HG02623 (cell line): ENCODE measurements around the gene MIPOL1.
"Not testable (repeated sequence)": the region's sequence is repeated elsewhere in the genome, so short reads cannot be mapped to it uniquely, and the experiment has no call there.

Experiments used
- ATAC-seq: cut with Tn5 transposase; IDR thresholded peaks from one replicate; pipeline ENCODE4 v1.9.1; 2021; ENCODE audit warnings: moderate library complexity; ENCODE audit not compliant: unreplicated experiment

The MIPOL1 gene

GRCh38 chr14:37230551-37231194 lies 32.9 kb downstream of the MIPOL1 start:
- peak; percentile 62 for ATAC-seq

DNA sequence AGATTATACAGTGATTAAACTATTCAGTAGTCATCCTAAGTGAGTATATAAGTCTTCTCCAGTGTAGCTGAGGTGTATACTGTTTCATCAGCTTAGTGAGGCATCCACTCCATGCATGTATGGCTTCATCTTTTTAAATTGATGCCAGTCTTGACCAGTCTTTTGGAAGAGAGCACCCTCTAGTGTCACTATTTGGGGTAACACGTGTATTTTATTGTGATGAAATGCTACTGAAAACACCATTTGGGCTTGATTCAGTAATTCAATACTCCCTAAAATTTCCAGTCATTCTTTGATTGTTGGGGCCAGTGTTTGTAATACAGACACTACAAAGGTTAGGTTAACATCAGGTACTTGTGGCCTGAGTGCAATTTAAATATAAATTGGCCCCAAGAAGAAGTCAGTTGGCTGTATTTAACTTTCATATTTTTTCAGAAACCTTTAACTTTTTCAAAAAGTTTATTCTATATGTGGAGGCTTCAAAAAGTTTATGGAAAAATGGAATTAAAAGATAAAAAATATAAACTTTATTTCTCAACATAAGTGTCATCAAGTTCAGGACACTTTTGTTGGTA lies 35.3 kb downstream of the MIPOL1 start:
- ATAC-seq: no peak

GRCh38 chr14:37234222-37234621 lies 36.5 kb downstream of the MIPOL1 start:
- no peak for ATAC-seq

DNA sequence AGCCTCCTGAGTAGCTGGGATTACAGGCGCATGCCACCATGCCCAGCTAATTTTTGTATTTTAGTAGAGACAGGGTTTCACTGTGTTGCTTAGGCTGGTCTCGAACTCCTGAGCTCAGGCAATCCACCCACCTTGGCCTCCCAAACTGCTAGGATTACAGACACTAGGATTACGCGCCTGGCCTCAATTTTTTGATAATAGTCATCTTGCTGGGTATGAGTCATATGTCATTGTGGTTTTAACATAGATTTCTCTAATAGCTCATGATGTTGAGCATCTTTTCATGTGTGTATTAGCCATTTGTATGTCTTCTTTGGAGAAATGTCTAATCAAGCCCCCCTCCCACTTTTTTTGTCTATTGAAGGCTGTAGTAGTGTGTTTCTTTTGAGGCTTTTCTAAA lies 38.3 kb downstream of the MIPOL1 start:
- not testable (repeated sequence) for ATAC-seq

DNA sequence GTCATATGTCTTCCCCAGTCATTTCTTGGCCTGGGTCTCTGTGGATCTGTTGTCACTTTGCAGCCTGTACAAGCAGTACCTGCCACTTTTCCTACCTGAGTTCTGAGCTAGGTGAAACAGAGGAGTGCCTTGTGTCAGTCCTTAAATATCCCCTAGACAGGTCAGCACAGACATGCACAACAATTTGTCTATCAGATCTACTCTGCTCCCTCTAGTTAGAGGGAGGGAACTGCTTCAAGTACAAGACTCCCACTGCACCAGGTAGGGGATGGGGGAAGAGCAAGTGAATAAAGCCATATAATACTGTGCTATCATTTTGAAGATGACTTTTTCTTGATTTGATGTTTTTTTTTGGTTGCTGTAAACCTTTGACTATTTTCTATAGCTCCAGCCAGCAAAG lies 39.4 kb downstream of the MIPOL1 start:
- no peak for ATAC-seq

- no peak for ATAC-seq
Observed at GRCh38 chr14:37237735-37238200, 40.0 kb downstream of the MIPOL1 start.

- no peak for ATAC-seq
Observed at GRCh38 chr14:37241198-37241597, 43.5 kb downstream of the MIPOL1 start.

GRCh38 chr14:37246427-37246829 lies 48.7 kb downstream of the MIPOL1 start:
- ATAC-seq: no peak

DNA sequence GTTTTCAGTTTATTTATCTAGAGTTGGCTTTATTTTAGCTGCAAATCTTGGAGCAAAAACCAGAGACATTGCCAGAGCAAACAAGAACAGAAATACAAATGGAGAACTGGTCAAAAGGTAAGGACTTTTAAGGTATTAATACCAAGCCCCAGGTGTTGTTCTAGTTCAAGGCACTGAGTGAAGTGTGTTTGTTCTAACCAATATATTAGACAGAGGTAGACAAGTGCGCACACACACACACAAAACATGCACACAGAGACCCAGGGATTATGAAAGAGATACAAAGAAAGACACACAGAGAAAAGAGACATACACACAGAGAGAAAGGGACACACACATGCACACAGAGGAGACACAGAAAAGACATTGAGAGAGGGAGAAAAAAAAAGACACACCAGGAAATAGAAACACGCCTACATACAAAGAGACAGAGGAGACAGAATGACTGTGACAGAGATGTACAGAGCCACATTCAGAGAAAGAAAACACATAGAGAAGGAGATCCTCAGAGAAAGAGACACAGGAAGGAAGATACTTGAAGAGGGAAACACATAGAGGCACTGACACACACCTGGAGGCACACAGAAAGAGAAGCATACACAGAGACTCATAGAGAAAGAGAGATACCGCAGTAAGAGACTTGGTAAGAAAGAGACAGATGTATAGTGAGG lies 50.2 kb downstream of the MIPOL1 start:
- no peak for ATAC-seq

DNA sequence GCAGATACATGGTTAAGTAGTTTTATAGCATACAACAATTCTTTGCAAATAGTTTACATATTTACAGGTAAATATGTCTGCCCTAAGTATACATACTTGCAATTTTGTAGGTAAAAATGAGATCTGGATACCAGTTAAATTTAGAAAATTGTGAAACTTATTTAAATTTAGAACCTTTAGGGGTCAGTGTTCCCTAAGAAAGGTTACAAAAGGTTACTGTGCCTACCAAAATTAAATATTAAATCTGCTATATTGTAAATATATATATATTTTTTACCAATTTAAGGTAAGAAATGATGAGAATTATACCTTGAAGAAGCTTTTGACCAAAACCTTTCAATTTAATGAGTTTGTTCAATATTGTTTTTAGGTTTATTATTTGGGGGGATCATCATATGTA lies 54.0 kb downstream of the MIPOL1 start:
- ATAC-seq: no peak

- no peak for ATAC-seq
Observed at GRCh38 chr14:37252434-37252833, 54.7 kb downstream of the MIPOL1 start.

DNA sequence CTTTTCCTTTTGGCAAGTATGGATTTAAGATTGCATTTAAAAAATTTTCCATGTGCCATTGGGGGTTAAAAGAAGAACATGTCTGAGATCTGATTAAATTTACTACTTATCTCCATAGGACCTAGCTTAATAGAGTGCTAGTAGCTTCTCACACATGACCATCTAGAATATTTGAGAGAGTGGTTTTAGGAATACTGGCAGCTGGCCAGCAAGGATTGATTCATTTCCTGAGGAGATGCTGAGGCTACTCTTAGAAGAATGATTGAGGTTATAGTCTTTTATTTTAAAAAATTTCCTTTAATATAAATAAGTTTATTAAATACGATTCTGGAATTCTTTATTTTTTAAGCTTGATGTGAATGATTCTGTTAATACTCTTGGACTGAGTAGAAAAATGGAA lies 56.2 kb downstream of the MIPOL1 start:
- no peak for ATAC-seq

- ATAC-seq: no peak
Observed at GRCh38 chr14:37254411-37254947, 56.7 kb downstream of the MIPOL1 start.

- no peak for ATAC-seq
Observed at GRCh38 chr14:37257501-37258070, 59.8 kb downstream of the MIPOL1 start.

- no peak for ATAC-seq
Observed at GRCh38 chr14:37262649-37263048, 64.9 kb downstream of the MIPOL1 start.

DNA sequence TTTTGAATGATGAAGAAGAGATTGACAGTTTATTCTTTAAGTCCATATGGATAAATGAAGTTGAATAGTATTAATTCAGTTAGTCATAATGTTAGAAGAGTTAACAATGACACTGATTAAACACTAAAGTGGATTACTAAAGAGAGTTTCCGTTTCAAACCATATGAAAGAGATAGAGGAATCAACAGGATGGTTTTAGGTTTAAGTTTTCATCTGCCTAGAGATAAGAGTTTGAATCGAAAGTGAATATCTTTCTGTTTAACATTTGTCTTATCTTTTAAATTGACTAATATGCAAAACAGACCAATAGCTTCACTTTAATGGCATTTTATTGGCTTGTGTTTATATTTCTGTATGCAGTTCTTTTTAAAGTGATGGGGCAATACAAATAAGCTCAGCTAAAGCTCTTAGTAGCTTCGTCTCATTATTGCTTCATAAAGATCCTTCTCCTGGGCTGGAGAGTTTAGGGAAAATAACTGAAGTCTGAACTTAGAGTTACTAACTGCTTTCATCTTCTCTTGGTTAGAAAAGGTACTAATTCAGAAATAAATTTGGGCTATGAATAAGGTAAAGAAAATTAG lies 66.0 kb downstream of the MIPOL1 start:
- no peak for ATAC-seq

- no peak for ATAC-seq
Observed at GRCh38 chr14:37268788-37269187, 71.1 kb downstream of the MIPOL1 start.

DNA sequence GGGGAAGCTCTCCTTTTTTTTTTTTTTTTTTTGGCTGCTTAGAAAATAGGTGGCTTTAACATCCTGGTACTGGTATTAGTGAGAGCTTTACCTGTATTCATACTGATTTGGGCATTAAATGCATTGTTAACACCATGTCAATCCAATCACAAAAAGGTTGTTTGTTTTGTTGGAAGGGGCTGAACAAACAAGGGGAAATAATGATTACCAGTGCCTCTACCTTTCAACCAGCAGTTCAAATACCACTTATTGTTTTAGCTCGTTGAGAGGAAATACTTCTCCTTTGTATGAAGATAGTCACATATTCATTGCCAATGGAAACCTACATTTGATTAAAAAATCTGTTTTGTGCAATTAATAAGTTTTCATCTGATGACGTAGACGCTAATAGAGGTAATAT lies 72.9 kb downstream of the MIPOL1 start:
- ATAC-seq: no peak

- ATAC-seq: no peak
Observed at GRCh38 chr14:37272569-37272968, 74.8 kb downstream of the MIPOL1 start.

DNA sequence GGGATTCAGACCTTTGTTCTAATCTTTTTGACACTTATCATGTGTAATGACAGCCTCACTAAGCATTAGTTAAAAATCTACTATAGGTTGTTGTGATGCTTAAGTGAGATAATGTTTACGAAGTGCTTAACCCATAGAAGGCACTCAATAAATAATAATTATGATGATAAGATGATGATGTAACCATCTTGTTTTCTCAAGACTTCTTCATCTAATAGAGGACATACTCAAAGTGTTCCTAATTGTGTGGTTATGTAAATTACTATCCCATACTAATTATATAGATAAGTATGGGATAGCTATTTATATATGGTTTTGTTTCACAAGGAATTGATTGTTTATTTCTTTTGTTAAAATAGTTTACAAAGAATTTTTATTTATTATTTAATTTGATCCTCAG lies 76.9 kb downstream of the MIPOL1 start:
- no peak for ATAC-seq

DNA sequence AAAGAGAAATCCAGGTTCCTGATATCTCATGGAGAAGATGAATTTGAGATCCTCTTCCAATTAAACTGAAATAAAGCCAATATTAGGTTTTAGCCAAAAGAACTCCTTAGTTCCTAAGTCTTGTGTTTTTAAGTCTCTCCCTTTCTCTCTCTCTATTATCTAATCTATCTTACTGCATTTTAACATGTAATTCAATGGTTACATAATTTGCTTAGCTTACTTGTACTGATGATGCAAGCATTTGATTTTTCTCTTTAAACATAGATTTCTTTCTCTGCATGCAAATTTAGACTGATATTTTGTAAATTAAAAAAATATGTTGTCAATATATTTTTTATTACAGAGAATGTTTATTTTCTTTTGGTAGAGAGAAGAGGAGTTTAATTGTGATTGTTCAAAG lies 78.2 kb downstream of the MIPOL1 start:
- no peak for ATAC-seq
